HL-60/S4 treated with retinoic acid at 250 ng/mL for 4 days and 3 days (cell line): ENCODE data around the gene APEX1.

ENCODE experiments used
- in situ Hi-C: fragments of 300-500 bp; cut with MboI; formaldehyde crosslinking; loops from 2 replicates; pipeline ENCODE4 v1.7.0; 2022; ENCODE audit warnings: low sequenced_read_pairs

The APEX1 gene

GRCh38 chr14:20454516-20455354 lies at the start of gene APEX1, which contains the start of gene OSGEP:
TSS of gene APEX1 (plus strand) at chr14:20455226. CDS start at chr14:20455646, 420 bp downstream.
TSS of gene OSGEP (minus strand) at chr14:20454812. CDS start at chr14:20454683, 129 bp downstream.
- in situ Hi-C loops = no loop called here

DNA sequence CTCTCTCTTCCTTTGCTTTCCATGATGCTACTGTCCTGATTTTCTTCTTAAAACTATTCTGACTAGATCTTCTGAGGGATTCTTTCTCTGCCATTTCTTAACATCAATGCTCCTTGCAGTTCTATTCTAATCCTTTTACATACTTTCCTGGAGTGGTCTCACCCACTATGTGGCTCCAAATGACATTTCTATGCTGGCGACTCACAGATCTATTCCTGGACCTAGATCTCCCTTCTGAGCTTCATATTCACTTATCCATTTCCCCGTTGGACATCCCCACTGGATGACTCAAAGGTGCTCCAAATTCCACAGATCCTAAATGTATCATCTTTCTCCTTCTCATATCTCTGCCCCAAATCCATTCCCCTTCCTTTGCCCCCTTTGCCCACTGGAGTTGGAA lies 45.8 kb upstream of the APEX1 start:
- in situ Hi-C loops = no loop called here

DNA sequence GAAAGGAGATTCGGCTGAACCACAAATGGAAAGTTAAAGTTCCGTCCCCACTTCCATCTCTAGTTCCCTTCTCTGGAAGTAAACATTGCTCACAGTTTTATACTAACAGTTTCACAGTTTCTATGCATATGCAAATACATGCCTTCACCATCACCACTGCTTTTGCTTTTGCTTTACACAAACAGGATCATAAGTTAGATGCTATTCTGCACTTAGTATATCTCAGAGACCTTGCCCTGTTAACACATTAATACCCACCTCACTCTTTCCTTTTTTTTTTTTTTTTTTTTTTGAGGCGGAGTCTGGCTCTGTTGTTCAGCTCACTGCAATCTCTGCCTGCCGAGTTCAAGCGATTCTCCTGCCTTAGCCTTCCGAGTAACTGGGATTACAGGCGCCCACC lies 42.6 kb upstream of the APEX1 start:
- in situ Hi-C loops = no loop called here

DNA sequence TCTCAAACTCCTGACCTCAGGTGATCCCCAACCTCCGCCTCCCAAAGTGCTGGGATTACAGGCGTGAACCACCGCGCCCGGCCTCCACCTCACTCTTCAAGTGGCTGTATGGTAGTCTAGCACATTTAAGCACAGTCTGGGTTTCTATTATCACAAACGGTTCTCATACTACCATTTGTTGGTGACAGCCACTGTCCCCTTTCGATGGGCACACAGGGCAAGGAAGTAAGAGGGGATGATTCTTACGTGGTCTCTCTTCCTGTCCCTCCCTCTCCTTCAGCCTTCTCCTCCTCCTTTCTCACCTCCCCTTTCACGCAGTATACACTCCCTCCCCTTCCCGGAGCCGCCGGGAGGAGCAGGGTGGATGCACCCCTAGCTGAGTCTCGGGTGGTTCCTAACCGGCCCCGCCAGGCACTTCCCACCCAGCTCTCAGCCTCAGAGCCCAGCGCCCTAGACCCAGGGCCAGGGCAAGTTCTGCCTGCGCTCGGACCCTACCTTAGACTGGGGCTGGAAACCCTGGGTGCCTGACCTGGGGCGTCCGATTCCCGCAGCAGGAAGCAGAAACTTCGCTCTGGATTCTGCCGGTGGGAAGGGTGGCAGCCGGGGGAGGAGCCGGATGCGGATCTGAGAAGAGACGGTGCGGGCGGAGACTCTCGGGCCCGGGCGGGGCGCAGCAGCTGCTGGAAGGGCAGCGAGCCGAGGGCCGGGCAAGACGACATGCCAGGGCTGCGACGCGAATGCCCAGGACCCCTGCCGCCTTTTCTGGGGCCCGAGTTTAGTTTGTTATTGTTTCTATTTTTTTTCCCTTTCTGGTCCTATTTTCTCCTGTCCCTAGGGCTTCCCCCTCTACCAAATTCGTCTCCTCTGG lies 41.9 kb upstream of the APEX1 start, which contains the start of gene TEP1:
Gene TEP1, minus strand, starts transcription at position 626 of the 868 bp plus-strand sequence. CDS start 5,062 bp downstream, outside the sequence.
- in situ Hi-C loops = no loop called here

DNA sequence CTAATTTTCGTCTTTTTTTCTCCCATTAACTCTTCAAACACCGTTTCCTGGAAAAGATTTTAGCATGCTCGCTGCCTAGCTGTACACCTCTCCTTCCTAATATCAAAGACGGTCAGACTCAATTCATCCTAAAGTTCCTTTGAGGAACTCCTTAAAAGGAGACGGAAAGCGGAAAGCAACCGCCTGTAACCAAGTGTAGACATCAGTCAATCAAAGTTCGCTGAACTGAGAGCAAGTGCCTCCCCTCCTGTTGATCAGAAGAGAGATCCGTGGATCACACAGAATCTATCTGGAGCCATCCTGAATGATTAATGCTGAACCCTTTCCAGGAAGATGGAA lies 41.3 kb upstream of the APEX1 start:
- in situ Hi-C loops = no loop called here

GRCh38 chr14:20415782-20416206 lies 39.2 kb upstream of the APEX1 start:
- in situ Hi-C loops = loop anchor here (5.0 kb wide), 1 partner anchor 47 kb away; the partner anchor contains the start of gene PIP4P1

- in situ Hi-C loops = loop anchor here (5.0 kb wide), 1 partner anchor 46 kb away; the partner anchor contains the start of gene PIP4P1
Observed at GRCh38 chr14:20416223-20416622, 38.8 kb upstream of the APEX1 start.

DNA sequence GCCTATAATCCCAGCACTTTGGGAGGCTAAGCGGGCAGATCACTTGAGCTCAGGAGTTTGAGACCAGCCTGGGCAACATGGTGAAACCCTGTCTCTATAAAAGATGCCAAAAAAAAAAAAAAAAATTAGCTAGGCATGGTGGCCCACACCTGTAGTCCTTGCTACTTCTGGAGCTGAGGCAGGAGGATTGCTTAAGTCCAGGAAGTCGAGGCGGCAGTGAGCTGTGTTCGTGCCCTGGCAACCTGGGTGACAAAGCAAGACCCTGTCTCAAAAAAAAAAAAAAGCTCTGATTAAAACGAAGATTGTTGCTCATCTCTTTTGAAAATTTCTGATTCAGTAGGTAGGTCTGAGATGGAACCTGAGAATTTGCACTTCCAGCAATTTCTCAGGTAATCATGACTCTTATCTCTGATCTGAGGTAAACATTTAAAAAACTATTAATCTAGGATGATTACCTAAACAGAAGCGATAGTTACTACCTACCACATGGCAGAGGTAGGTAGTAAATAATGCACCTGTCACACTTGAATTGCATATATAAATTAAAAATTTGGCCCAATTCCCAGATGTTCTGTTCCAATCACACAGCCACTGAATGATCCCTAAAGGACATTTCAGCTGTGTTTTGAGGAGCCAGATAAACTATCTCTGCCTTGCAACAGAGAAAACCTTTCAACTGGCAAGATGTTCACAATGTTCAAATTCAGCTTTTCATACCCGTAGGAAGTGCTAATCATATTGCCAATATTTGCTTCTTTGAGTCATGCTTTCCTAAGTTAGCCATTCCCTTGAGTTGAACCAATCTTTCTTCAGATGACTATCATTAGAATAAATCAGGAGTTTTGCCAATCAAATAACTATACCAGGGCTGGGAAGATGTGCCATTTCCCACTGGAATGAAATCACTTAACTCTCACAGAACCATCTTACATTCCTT lies 37.5 kb upstream of the APEX1 start:
- in situ Hi-C loops = loop anchor here (5.0 kb wide), 1 partner anchor 45 kb away; the partner anchor contains the start of gene PIP4P1

GRCh38 chr14:20418501-20418909 lies 36.5 kb upstream of the APEX1 start:
- in situ Hi-C loops = loop anchor here (5.0 kb wide), 1 partner anchor 44 kb away; the partner anchor contains the start of gene PIP4P1

GRCh38 chr14:20419419-20419818 lies 35.6 kb upstream of the APEX1 start:
- in situ Hi-C loops = loop anchor here (5.0 kb wide), 1 partner anchor 43 kb away; the partner anchor contains the start of gene PIP4P1

DNA sequence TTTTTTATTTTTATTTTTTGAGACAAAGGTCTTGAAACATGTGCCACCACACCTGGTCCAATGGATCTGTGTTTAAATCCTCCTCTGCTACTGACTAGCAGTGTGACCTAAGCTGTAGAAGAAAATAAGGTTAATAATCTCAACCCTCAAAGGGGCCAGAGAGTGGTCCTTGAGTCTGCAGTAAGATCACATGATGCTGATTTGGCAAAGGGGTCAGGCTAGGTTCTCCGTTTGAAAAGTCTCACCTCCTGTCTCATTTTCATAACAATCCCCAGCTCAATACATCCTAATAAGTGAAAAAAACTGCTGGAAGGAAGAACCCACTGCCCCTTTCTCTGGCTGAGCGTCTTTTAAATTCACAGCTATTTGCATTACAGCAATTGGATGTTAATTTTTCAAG lies 33.8 kb upstream of the APEX1 start:
- in situ Hi-C loops = no loop called here

GRCh38 chr14:20422886-20423285 lies 32.1 kb upstream of the APEX1 start:
- in situ Hi-C loops = no loop called here

GRCh38 chr14:20424851-20425250 lies 30.2 kb upstream of the APEX1 start:
- in situ Hi-C loops = no loop called here

- in situ Hi-C loops = no loop called here
Observed at GRCh38 chr14:20427231-20428009, 27.6 kb upstream of the APEX1 start.

- in situ Hi-C loops = no loop called here
Observed at GRCh38 chr14:20428010-20428365, 27.0 kb upstream of the APEX1 start.

GRCh38 chr14:20428802-20429201 lies 26.2 kb upstream of the APEX1 start:
- in situ Hi-C loops = no loop called here

DNA sequence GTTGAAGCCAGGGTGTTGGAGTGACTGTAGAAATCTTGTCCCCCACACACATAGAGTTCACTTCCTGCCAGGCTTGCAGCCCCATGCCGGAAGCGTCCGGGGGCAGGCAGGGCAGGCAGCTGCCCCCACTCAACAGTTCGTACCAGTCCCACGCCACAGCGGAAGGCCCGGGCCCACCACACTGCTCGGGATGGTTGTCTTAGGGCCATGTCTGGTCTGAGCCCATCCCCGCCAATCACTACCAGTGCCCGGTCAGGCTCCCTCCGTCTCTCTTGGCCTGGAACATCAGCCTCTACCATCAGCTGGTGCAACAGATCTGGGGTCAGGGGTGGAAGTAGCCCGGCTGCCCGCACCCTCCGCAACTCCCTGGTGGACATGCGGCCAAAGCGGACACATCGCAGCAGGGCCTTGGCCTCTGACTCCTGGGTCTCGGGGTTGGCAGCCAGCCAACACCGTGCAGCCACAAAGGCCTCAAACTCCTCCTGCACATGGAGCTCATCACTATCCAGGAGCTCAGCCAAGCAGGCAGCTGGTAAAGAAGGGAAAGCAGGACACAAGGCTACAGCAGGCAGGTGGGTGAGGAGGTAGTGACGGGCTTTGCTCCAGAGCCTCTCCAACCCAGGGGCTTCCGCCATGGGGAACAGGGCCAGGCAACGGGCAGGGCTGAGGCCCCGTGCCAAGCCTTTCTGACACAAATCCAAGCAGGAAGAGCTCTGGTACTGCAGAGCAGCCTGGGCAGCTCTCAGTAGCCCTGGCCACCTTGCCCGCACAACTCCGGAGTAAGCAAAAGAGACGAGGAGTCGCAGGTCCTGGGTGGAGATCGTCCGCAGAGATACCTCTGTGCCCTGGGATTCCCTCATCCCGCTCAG lies 25.0 kb upstream of the APEX1 start:
- in situ Hi-C loops = no loop called here
